SK-N-SH (cell line): Measurements from ENCODE around the gene HDAC8. TPM values are rescaled to one million over a fixed set of nuclear protein-coding genes. Genes with fewer than 3 reads are reported as not detected.

Source experiments
- CTCF ChIA-PET: fragments of 300-600, 350-600 bp; formaldehyde crosslinking; extraction: SDS; loops from one replicate; lab custom pipeline; 2021; lab: Yijun Ruan, JAX
- POLR2A ChIA-PET: fragments of 350-600 bp; sonication (Branson Sonifier 250); formaldehyde crosslinking; extraction: SDS; loops from one replicate; lab custom pipeline; 2020; ENCODE audit warnings: antibody characterized with exemption, inconsistent platforms; lab: Yijun Ruan, JAX
- DNase-seq: peaks from one replicate; pipeline ENCODE4 v3.0.0; 2012
- H2AFZ ChIP-seq: fragments of 200-600 bp; sonication (generic); 2 replicates; pipeline ENCODE4 v1.8.1; 2016; ENCODE audit warnings: antibody characterized with exemption, mild to moderate bottlenecking, low read depth
- H3F3A ChIP-seq: fragments of 200-600 bp; sonication (generic); replicated peaks from 2 replicates; pipeline ENCODE3; 2016; ENCODE audit warnings: antibody characterized with exemption, mild to moderate bottlenecking; ENCODE audit not compliant: insufficient read depth
- H3K27ac ChIP-seq, 2 experiments: fragments of 200-500 bp in 1 of 2; fragments of 200-600 bp in 1 of 2; sonication (Bioruptor generic) in 1 of 2; sonication (generic), shearing (Covaris generic) in 1 of 2; 2 replicates each; pipeline versions ENCODE4 v1.5.1 to v1.6.1; 2014 to 2016; ENCODE audit warnings: low read depth in 2 of 2, inconsistent platforms in 1 of 2, low read length in 1 of 2, mild to moderate bottlenecking in 1 of 2, mixed read lengths in 1 of 2
- H3K27me3 ChIP-seq: fragments of 200-600 bp; sonication (generic), shearing (Covaris generic); 2 replicates; pipeline ENCODE4 v1.6.1; 2016; ENCODE audit warnings: mixed run types; ENCODE audit not compliant: insufficient read depth
- H3K36me3 ChIP-seq, 2 experiments: fragments of 200-500 bp in 1 of 2; fragments of 200-600 bp in 1 of 2; sonication (Bioruptor generic) in 1 of 2; sonication (generic) in 1 of 2; replicated peaks in 1 of 2; 2 replicates each; pipeline versions ENCODE3 to v1.5.1; 2014 to 2016; ENCODE audit warnings: low read length in 1 of 2, mild to moderate bottlenecking in 1 of 2; ENCODE audit not compliant: insufficient read depth in 2 of 2, control insufficient read depth in 1 of 2
- H3K4me1 ChIP-seq, 2 experiments: fragments of 200-500 bp in 1 of 2; fragments of 200-600 bp in 1 of 2; sonication (Bioruptor generic) in 1 of 2; sonication (generic), shearing (Covaris generic) in 1 of 2; 2 replicates each; pipeline versions ENCODE4 v1.5.1 to v1.6.1; 2014 to 2016; ENCODE audit warnings: low read depth in 1 of 2, low read length in 1 of 2, mixed run types in 1 of 2; ENCODE audit not compliant: insufficient read depth in 2 of 2, control insufficient read depth in 1 of 2
- H3K4me2 ChIP-seq: fragments of 200-600 bp; sonication (generic), shearing (Covaris generic); 2 replicates; pipeline ENCODE4 v1.6.1; 2017; ENCODE audit warnings: mixed run types
- H3K4me3 ChIP-seq, 2 experiments: fragments of 200-500 bp in 1 of 2; fragments of 200-600 bp in 1 of 2; sonication (Bioruptor generic) in 1 of 2; sonication (generic), shearing (Covaris generic) in 1 of 2; 2 replicates each; pipeline versions ENCODE4 v1.5.1 to v1.8.1; 2014 to 2016; ENCODE audit warnings: low read depth in 2 of 2, inconsistent platforms in 1 of 2, low read length in 1 of 2, mild to moderate bottlenecking in 1 of 2, mixed read lengths in 1 of 2, moderate library complexity in 1 of 2
- H3K79me2 ChIP-seq: fragments of 200-600 bp; sonication (generic); 2 replicates; pipeline ENCODE4 v1.8.1; 2017; ENCODE audit warnings: mild to moderate bottlenecking; ENCODE audit not compliant: insufficient read depth
- H3K9ac ChIP-seq: fragments of 200-600 bp; sonication (generic); 2 replicates; pipeline ENCODE4 v1.6.1; 2017; ENCODE audit warnings: mixed run types
- H3K9me2 ChIP-seq: fragments of 200-600 bp; sonication (generic); 2 replicates; pipeline ENCODE4 v1.6.1; 2017; ENCODE audit warnings: mixed run types
- H3K9me3 ChIP-seq: fragments of 200-600 bp; sonication (generic); 2 replicates; pipeline ENCODE4 v1.6.1; 2017; ENCODE audit warnings: mixed run types, mild to moderate bottlenecking, moderate library complexity
- H4K20me1 ChIP-seq: fragments of 200-600 bp; sonication (generic); 2 replicates; pipeline ENCODE4 v1.6.1; 2017; ENCODE audit warnings: mild to moderate bottlenecking, mixed run types; ENCODE audit not compliant: insufficient read depth
- CHD2 ChIP-seq: fragments of 150-350 bp; IDR thresholded peaks from 2 replicates; pipeline ENCODE4 v1.6.1; 2018; ENCODE audit warnings: low read length; ENCODE audit not compliant: partially characterized antibody
- ELF1 ChIP-seq: IDR thresholded peaks from 2 replicates; pipeline ENCODE4 v1.4.0; 2012
- EZH2phosphoT487 ChIP-seq: fragments of 200-600 bp; sonication (generic); IDR thresholded peaks from 2 replicates; pipeline ENCODE4 v1.6.1; 2017; ENCODE audit warnings: low read depth, mixed run types, mild to moderate bottlenecking, antibody characterized with exemption, moderate library complexity, borderline replicate concordance
- GABPA ChIP-seq: IDR thresholded peaks from 2 replicates; pipeline ENCODE4 v1.4.0; 2012; ENCODE audit warnings: low read depth, mild to moderate bottlenecking
- MAX ChIP-seq: IDR thresholded peaks from 2 replicates; pipeline ENCODE4 v1.4.0; 2012; ENCODE audit warnings: low read depth
- NRF1 ChIP-seq: IDR thresholded peaks from 2 replicates; pipeline ENCODE4 v1.6.1; 2012; ENCODE audit warnings: low read depth, mild to moderate bottlenecking, low read length
- RAD21 ChIP-seq: IDR thresholded peaks from 2 replicates; pipeline ENCODE4 v1.6.1; 2012; ENCODE audit warnings: mild to moderate bottlenecking, low read length
- YY1 ChIP-seq: IDR thresholded peaks from 2 replicates; pipeline ENCODE4 v1.4.0; 2012; ENCODE audit warnings: low read depth, mild to moderate bottlenecking
- WGBS: methylation state at CpG from one replicate; pipeline ENCODE4 v1.1.6; 2017; ENCODE audit warnings: low lambda C conversion rate; 5-methylcytosine and 5-hydroxymethylcytosine counted together
- polyA plus RNA-seq, 3 experiments: library from polyadenylated mRNA; depleted of rRNA; stranded (reverse); fragments of >200 nt; gene quantifications; 2 replicates each; pipeline ENCODE4 v1.2.3, GENCODE V29; 2012
- TF ChIP-seq, protein P1 (sequence below): IDR thresholded peaks from 2 replicates; pipeline ENCODE4; 2012

The HDAC8 gene
- polyA plus RNA-seq, 1 of the 3 experiments (the other 2 are of a cell fraction) = 30.6 TPM

GRCh38 chrX:72381439-72382201 is 191.0 kb downstream of the HDAC8 start:
- POLR2A ChIA-PET = no interaction called here
- DNase-seq = no peak
- Histone ChIP-seq H3K4me2 (no peak overlapping the region), H3K9me3 (no peaks in the 10 kb centered on the region)
- TF ChIP-seq CHD2 = no peak
- no peak for TF ChIP-seq GABPA
- no peak for TF ChIP-seq MAX
- TF ChIP-seq, protein P1, sequence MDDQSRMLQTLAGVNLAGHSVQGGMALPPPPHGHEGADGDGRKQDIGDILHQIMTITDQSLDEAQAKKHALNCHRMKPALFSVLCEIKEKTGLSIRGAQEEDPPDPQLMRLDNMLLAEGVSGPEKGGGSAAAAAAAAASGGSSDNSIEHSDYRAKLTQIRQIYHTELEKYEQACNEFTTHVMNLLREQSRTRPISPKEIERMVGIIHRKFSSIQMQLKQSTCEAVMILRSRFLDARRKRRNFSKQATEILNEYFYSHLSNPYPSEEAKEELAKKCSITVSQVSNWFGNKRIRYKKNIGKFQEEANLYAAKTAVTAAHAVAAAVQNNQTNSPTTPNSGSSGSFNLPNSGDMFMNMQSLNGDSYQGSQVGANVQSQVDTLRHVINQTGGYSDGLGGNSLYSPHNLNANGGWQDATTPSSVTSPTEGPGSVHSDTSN = no peak
- TF ChIP-seq, all 33 proteins: peak for 0
- H3F3A ChIP-seq = no peaks in the 10 kb centered on the region
- 76% methylated on average over 2 of the region's 2 CpGs for WGBS
- H3K79me2 ChIP-seq = no peaks in the 10 kb centered on the region
- H3K4me1 ChIP-seq = no peaks in the 10 kb centered on the region
- H3K9ac ChIP-seq = no peak overlapping the region
- H2AFZ ChIP-seq = no peak overlapping the region
- no peak overlapping the region for H3K4me3 ChIP-seq
- H3K27ac ChIP-seq = no peak overlapping the region
- CTCF ChIA-PET = no interaction called here
- H3K36me3 ChIP-seq = peaks cover 0 to 7% of the 10 kb centered on the region in 2 experiments
- H3K9me2 ChIP-seq = no peaks in the 10 kb centered on the region
- no peaks in the 10 kb centered on the region for H3K27me3 ChIP-seq
- no peaks in the 10 kb centered on the region for H4K20me1 ChIP-seq

DNA sequence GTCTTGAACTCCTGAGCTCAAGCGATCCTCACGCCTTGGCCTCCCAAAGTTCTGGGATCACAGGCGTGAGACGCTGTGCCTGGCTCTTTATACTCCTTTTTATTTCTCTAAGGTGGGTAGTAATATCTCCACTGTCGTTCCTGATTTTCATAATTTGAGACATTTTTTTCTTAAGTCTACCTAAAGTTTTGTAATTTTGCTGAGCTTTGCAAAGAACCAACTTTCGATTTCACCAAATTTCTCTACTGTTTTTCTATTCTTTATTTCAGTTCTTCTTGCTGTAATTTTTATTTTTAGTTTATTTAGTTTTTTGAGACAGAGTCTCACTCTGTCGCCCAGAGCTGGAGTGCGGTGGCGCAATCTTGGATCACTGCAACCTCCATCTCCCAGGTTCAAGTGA is 196.5 kb downstream of the HDAC8 start:
- Histone ChIP-seq H3K4me1 (no peaks in the 10 kb centered on the region), H3K9me3 (no peaks in the 10 kb centered on the region), H4K20me1 (no peaks in the 10 kb centered on the region), H3K27ac (no peak overlapping the region), H3F3A (no peaks in the 10 kb centered on the region), H3K4me3 (no peak overlapping the region), H3K9ac (no peak overlapping the region), H3K79me2 (no peaks in the 10 kb centered on the region), H3K36me3 (peaks cover 0 to 7% of the 10 kb centered on the region in 2 experiments), H2AFZ (no peak overlapping the region), H3K9me2 (no peaks in the 10 kb centered on the region), H3K4me2 (no peak overlapping the region), H3K27me3 (no peaks in the 10 kb centered on the region)
- ChIA-PET CTCF (no interaction called here), POLR2A (no interaction called here)
- no peak for DNase-seq
- TF ChIP-seq NRF1 (no peak), ELF1 (no peak), EZH2phosphoT487 (no peak)
- WGBS = 95% methylated on average over 9 of the region's 9 CpGs

DNA sequence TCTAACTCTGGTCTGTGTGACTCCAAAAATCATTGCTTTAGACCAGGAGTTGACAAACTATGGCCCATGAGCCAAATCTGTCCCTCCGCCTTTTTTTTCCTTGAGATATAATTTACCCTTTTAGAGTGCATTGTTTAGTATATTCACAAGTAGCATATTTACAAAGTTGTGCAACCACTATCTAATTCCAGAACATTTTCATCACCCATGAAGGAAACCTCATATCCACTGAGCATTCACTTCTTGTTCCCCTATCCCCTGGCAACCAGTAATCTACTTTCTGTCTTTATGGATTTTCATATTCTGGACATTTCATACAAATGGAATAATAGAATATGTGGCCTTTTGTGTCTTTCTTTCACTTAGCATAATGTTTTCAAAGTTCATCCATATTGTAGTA is 199.5 kb downstream of the HDAC8 start:
- ChIA-PET POLR2A (no interaction called here), CTCF (interaction anchor here (0.9 kb wide), 1 partner anchor 77 kb away, joined by 3 read pairs; no protein-coding TSS in a partner anchor)
- H3K27ac ChIP-seq = no peak overlapping the region
- DNase-seq = no peak
- H3K9me2 ChIP-seq = no peaks in the 10 kb centered on the region
- H3K36me3 ChIP-seq = peaks cover 0 to 2% of the 10 kb centered on the region in 2 experiments
- no peaks in the 10 kb centered on the region for H3K79me2 ChIP-seq
- TF ChIP-seq YY1 = no peak
- no peak for TF ChIP-seq RAD21
- TF ChIP-seq EZH2phosphoT487 = no peak
- H3K4me2 ChIP-seq = no peak overlapping the region
- H3K9ac ChIP-seq = no peak overlapping the region
- WGBS = 100% methylated on average over 1 of the region's 1 CpG
- no peaks in the 10 kb centered on the region for H3F3A ChIP-seq
- peaks cover 0 to 5% of the 10 kb centered on the region in 2 experiments; a peak in 1 of 4 replicates for H3K4me1 ChIP-seq
- H2AFZ ChIP-seq = no peak overlapping the region
- H3K27me3 ChIP-seq = no peaks in the 10 kb centered on the region
- no peak overlapping the region for H3K4me3 ChIP-seq
- H3K9me3 ChIP-seq = no peaks in the 10 kb centered on the region
- no peaks in the 10 kb centered on the region for H4K20me1 ChIP-seq
